GM19324 (cell line): ENCODE data around the gene TCAIM.

Source experiments
- ATAC-seq: cut with Tn5 transposase; IDR thresholded peaks from one replicate; pipeline ENCODE4 v1.9.1; 2021; ENCODE audit warnings: mild to moderate bottlenecking, moderate library complexity; ENCODE audit not compliant: unreplicated experiment, low FRiP score

Gene TCAIM

GRCh38 chr3:44439499-44440295 is 101.1 kb downstream of the TCAIM start:
- peak; percentile 85 for ATAC-seq

- no peak for ATAC-seq
Measured at GRCh38 chr3:44442596-44443309, 104.2 kb downstream of the TCAIM start.

GRCh38 chr3:44444437-44444836 is 105.9 kb downstream of the TCAIM start:
- no peak for ATAC-seq

GRCh38 chr3:44444896-44445691 is 106.5 kb downstream of the TCAIM start:
- no peak for ATAC-seq

- ATAC-seq, result no peak
Measured at GRCh38 chr3:44445786-44446185, 107.2 kb downstream of the TCAIM start.

GRCh38 chr3:44446929-44447328 is 108.4 kb downstream of the TCAIM start:
- ATAC-seq, result no peak

- ATAC-seq, result no peak
Measured at GRCh38 chr3:44451441-44451840, 112.9 kb downstream of the TCAIM start.

- no peak for ATAC-seq
Measured at GRCh38 chr3:44454258-44454657, 115.7 kb downstream of the TCAIM start.

- no peak for ATAC-seq
Measured at GRCh38 chr3:44455318-44455717, 116.8 kb downstream of the TCAIM start.
